Measurements from ENCODE around the gene MALAT1.
A peak's percentile ranks its signal among the peaks of the same experiment; 100 is the strongest.

GRCh38 chr11:65498977-65499712 lies at the start of gene MALAT1:
- TF ChIP-seq CBFB (IDR thresholded peaks at IDR 0.05; ENCODE audit: low read depth) (peak; percentile 100), POLR2A (IDR thresholded peaks at IDR 0.05; ENCODE audit: low read depth, low read length) (peak; percentile 92), HCFC1 (IDR thresholded peaks at IDR 0.05; ENCODE audit: low read length) (peak; percentile 62), MEF2A (IDR thresholded peaks at IDR 0.05; ENCODE audit: insufficient read depth, low read depth, low read length) (peak; percentile 98), BRCA1 (IDR thresholded peaks at IDR 0.05; ENCODE audit: low read depth, low read length) (no peak), RAD21 (IDR thresholded peaks at IDR 0.05; ENCODE audit: insufficient read depth, low read depth, low read length) (peak; percentile 28; the same call in 1 of the 2 replicates), RBBP5 (conservative IDR thresholded peaks at IDR 0.05) (0 out of 2 replicates have a peak, but pooled peaks have one; percentile 26), BHLHE40 (IDR thresholded peaks at IDR 0.05; ENCODE audit: borderline replicate concordance in 1 of 2, low read depth in 2 of 2, low read length in 1 of 2) (peak; percentile 77 to 81), CTCF (IDR thresholded peaks at IDR 0.05 in 2 of 3, conservative IDR thresholded peaks at IDR 0.05 in 1 of 3; ENCODE audit: control insufficient read depth in 2 of 3, extremely low read depth in 1 of 3, insufficient read depth in 1 of 3, low read depth in 3 of 3, low read length in 3 of 3) (no peak), POLR2AphosphoS5 (IDR thresholded peaks at IDR 0.05; ENCODE audit: low read length) (peak; percentile 99), SRF (IDR thresholded peaks at IDR 0.05; ENCODE audit: low read depth in 2 of 2, low read length in 2 of 2) (no peak)

All from GM12878 (cell line).